ENCODE results near the gene RBM43.

RBM43 gene

GRCh38 chr2:151243468-151243867, 18.2 kb downstream of the RBM43 start:
- no peak for ATAC-seq
- TF ChIP-seq POU6F1 (CRISPR knock-in tag; IDR thresholded peaks at IDR 0.05; ENCODE audit: borderline replicate concordance, low read depth) (no peak), RARB (CRISPR knock-in tag; IDR thresholded peaks at IDR 0.05) (no peak), ZNF8 (CRISPR knock-in tag; IDR thresholded peaks at IDR 0.05) (no peak), GLIS3 (CRISPR knock-in tag; IDR thresholded peaks at IDR 0.05) (no peak), TOX (CRISPR knock-in tag; IDR thresholded peaks at IDR 0.05; ENCODE audit: borderline replicate concordance) (no peak)

GRCh38 chr2:151241224-151241623, 20.4 kb downstream of the RBM43 start:
- ATAC-seq, result no peak

DNA sequence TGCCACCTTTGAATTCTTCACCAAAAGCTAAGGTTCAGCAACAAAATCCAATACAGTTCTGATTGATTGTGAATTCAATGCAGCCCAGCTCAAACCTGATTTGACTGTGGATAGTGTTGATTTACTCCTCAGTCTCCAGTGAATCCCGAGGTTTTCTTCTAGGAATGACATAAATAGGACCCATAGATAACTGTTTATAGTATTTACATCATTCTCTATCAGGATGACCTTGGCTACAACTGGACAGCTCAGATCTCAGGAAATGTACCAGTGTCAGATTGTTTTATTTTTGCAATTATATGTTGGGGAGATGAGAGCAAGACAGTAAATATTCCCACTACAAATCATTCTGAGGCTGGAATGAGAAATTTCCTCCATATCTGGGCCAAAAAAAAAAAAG, 21.2 kb downstream of the RBM43 start:
- ATAC-seq, result no peak
- TF ChIP-seq SNAI2 (CRISPR knock-in tag; IDR thresholded peaks at IDR 0.05) (no peak), ZNF70 (CRISPR knock-in tag; IDR thresholded peaks at IDR 0.05) (no peak), ZFP3 (CRISPR knock-in tag; IDR thresholded peaks at IDR 0.05) (no peak), ZC3H10 (CRISPR knock-in tag; IDR thresholded peaks at IDR 0.05) (no peak), RARB (CRISPR knock-in tag; IDR thresholded peaks at IDR 0.05) (no peak), ARNTL (CRISPR knock-in tag; IDR thresholded peaks at IDR 0.05; ENCODE audit: borderline replicate concordance, low read depth) (no peak), TOX (CRISPR knock-in tag; IDR thresholded peaks at IDR 0.05; ENCODE audit: borderline replicate concordance) (no peak), OSR1 (CRISPR knock-in tag; IDR thresholded peaks at IDR 0.05) (no peak), BACH2 (CRISPR knock-in tag; IDR thresholded peaks at IDR 0.05; ENCODE audit: borderline replicate concordance) (no peak), ZNF565 (CRISPR knock-in tag; conservative IDR thresholded peaks at IDR 0.05; ENCODE audit: low read depth) (no peak)
- TF ChIP-seq, protein P1, sequence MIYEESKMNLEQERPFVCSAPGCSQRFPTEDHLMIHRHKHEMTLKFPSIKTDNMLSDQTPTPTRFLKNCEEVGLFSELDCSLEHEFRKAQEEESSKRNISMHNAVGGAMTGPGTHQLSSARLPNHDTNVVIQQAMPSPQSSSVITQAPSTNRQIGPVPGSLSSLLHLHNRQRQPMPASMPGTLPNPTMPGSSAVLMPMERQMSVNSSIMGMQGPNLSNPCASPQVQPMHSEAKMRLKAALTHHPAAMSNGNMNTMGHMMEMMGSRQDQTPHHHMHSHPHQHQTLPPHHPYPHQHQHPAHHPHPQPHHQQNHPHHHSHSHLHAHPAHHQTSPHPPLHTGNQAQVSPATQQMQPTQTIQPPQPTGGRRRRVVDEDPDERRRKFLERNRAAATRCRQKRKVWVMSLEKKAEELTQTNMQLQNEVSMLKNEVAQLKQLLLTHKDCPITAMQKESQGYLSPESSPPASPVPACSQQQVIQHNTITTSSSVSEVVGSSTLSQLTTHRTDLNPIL (CRISPR knock-in tag; IDR thresholded peaks at IDR 0.05; ENCODE audit: low read depth), result no peak

More at GRCh38 chr2:151241224-151241623, 20.4 kb downstream of the RBM43 start:
- TF ChIP-seq ZNF565 (CRISPR knock-in tag; conservative IDR thresholded peaks at IDR 0.05; ENCODE audit: low read depth), result no peak

DNA sequence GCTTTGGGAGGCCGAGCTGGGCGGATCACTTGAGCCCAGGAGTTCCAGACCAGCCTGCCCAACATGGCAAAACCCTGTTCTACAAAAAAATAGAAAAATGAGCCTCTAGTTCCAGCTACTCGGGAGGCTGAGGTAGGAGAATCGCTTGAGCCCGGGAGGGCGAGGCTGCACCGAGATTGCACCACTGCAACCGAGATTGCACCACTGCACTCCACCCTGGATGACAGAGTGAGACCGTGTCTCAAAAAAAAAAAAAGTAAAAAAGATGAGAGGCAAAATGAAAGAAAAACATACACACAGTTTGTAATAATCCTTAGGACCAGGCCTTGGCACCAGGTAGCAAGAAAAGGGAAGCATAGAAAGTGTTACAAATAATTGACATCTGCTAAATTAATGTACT, 22.0 kb downstream of the RBM43 start:
- TF ChIP-seq ZFP30 (CRISPR knock-in tag; IDR thresholded peaks at IDR 0.05), result no peak
- TF ChIP-seq, protein P2, sequence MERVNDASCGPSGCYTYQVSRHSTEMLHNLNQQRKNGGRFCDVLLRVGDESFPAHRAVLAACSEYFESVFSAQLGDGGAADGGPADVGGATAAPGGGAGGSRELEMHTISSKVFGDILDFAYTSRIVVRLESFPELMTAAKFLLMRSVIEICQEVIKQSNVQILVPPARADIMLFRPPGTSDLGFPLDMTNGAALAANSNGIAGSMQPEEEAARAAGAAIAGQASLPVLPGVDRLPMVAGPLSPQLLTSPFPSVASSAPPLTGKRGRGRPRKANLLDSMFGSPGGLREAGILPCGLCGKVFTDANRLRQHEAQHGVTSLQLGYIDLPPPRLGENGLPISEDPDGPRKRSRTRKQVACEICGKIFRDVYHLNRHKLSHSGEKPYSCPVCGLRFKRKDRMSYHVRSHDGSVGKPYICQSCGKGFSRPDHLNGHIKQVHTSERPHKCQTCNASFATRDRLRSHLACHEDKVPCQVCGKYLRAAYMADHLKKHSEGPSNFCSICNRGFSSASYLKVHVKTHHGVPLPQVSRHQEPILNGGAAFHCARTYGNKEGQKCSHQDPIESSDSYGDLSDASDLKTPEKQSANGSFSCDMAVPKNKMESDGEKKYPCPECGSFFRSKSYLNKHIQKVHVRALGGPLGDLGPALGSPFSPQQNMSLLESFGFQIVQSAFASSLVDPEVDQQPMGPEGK (CRISPR knock-in tag; IDR thresholded peaks at IDR 0.05; ENCODE audit: borderline replicate concordance), result no peak
- TF ChIP-seq CSRNP3 (CRISPR knock-in tag; IDR thresholded peaks at IDR 0.05), result no peak
- no peak for TF ChIP-seq POU6F1 (CRISPR knock-in tag; IDR thresholded peaks at IDR 0.05; ENCODE audit: borderline replicate concordance, low read depth)
- no peak for TF ChIP-seq ESRRG (CRISPR knock-in tag; IDR thresholded peaks at IDR 0.05)
- no peak for TF ChIP-seq ZC3H10 (CRISPR knock-in tag; IDR thresholded peaks at IDR 0.05)
- TF ChIP-seq SNAI2 (CRISPR knock-in tag; IDR thresholded peaks at IDR 0.05), result no peak
- no peak for TF ChIP-seq ZFP3 (CRISPR knock-in tag; IDR thresholded peaks at IDR 0.05)
- TF ChIP-seq ZNF565 (CRISPR knock-in tag; conservative IDR thresholded peaks at IDR 0.05; ENCODE audit: low read depth), result no peak
- TF ChIP-seq ZNF8 (CRISPR knock-in tag; IDR thresholded peaks at IDR 0.05), result no peak
- TF ChIP-seq ZNF70 (CRISPR knock-in tag; IDR thresholded peaks at IDR 0.05), result no peak
- no peak for TF ChIP-seq OSR1 (CRISPR knock-in tag; IDR thresholded peaks at IDR 0.05)
- no peak for TF ChIP-seq TOX (CRISPR knock-in tag; IDR thresholded peaks at IDR 0.05; ENCODE audit: borderline replicate concordance)
- TF ChIP-seq RARB (CRISPR knock-in tag; IDR thresholded peaks at IDR 0.05), result no peak
- TF ChIP-seq, protein P3, sequence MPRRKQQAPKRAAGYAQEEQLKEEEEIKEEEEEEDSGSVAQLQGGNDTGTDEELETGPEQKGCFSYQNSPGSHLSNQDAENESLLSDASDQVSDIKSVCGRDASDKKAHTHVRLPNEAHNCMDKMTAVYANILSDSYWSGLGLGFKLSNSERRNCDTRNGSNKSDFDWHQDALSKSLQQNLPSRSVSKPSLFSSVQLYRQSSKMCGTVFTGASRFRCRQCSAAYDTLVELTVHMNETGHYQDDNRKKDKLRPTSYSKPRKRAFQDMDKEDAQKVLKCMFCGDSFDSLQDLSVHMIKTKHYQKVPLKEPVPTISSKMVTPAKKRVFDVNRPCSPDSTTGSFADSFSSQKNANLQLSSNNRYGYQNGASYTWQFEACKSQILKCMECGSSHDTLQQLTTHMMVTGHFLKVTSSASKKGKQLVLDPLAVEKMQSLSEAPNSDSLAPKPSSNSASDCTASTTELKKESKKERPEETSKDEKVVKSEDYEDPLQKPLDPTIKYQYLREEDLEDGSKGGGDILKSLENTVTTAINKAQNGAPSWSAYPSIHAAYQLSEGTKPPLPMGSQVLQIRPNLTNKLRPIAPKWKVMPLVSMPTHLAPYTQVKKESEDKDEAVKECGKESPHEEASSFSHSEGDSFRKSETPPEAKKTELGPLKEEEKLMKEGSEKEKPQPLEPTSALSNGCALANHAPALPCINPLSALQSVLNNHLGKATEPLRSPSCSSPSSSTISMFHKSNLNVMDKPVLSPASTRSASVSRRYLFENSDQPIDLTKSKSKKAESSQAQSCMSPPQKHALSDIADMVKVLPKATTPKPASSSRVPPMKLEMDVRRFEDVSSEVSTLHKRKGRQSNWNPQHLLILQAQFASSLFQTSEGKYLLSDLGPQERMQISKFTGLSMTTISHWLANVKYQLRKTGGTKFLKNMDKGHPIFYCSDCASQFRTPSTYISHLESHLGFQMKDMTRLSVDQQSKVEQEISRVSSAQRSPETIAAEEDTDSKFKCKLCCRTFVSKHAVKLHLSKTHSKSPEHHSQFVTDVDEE (CRISPR knock-in tag; IDR thresholded peaks at IDR 0.05), result no peak
- TF ChIP-seq ISL1 (CRISPR knock-in tag; IDR thresholded peaks at IDR 0.05), result no peak
- TF ChIP-seq CSDC2 (CRISPR knock-in tag; IDR thresholded peaks at IDR 0.05), result no peak
- ATAC-seq, result no peak

Data from SK-N-SH treated with all-trans-retinoic acid at 6 μM for 48 hours (cell line).